Neural progenitor cell (in vitro differentiated cells): Measurements from ENCODE around the gene THRSP. TPM values are rescaled to one million over a fixed set of nuclear protein-coding genes. Genes with fewer than 3 reads are reported as not detected.
"Not testable (repeated sequence)": the region's sequence is repeated elsewhere in the genome, so short reads cannot be mapped to it uniquely, and the experiment has no call there.

Experiments
- DNase-seq: peaks from one replicate; pipeline ENCODE4 v3.0.0-alpha.2; 2016; ENCODE audit warnings: low spot score
- H2AFZ ChIP-seq: fragments of 200-600 bp; sonication (generic); replicated peaks from 2 replicates; pipeline ENCODE4 v1.6.1; 2016; ENCODE audit warnings: antibody characterized with exemption
- H3F3A ChIP-seq: fragments of 200-600 bp; sonication (generic); 2 replicates; pipeline ENCODE4 v1.6.1; 2016; ENCODE audit warnings: antibody characterized with exemption, low read depth
- H3K27ac ChIP-seq: fragments of 200-600 bp; sonication (generic); 2 replicates; pipeline ENCODE4 v1.5.1; 2016; ENCODE audit warnings: mild to moderate bottlenecking
- H3K27me3 ChIP-seq: fragments of 200-600 bp; sonication (generic); 2 replicates; pipeline ENCODE4 v1.6.1; 2016; ENCODE audit warnings: mild to moderate bottlenecking, moderate library complexity
- H3K36me3 ChIP-seq: fragments of 200-600 bp; sonication (generic); 2 replicates; pipeline ENCODE4 v1.5.1; 2016
- H3K4me1 ChIP-seq: fragments of 200-600 bp; sonication (generic); 2 replicates; pipeline ENCODE4 v1.6.1; 2016; ENCODE audit warnings: mixed run types
- H3K4me2 ChIP-seq: fragments of 200-600 bp; sonication (generic); 2 replicates; pipeline ENCODE4 v1.6.1; 2016
- H3K4me3 ChIP-seq: fragments of 200-600 bp; sonication (generic); 2 replicates; pipeline ENCODE4 v1.5.1; 2016
- H3K79me2 ChIP-seq: fragments of 200-600 bp; sonication (generic); 2 replicates; pipeline ENCODE4 v1.6.1; 2016; ENCODE audit warnings: low read depth
- H3K9ac ChIP-seq: fragments of 200-600 bp; sonication (generic); 2 replicates; pipeline ENCODE4 v1.6.1; 2016
- H3K9me3 ChIP-seq: fragments of 200-600 bp; sonication (generic); 2 replicates; pipeline ENCODE4 v1.5.1; 2016; ENCODE audit warnings: low read depth
- H4K20me1 ChIP-seq: fragments of 200-600 bp; sonication (generic); 2 replicates; pipeline ENCODE4 v1.6.1; 2016; ENCODE audit warnings: low read depth
- H3K27ac Mint-ChIP-seq: 3 replicates; pipeline ENCODE4 v1.8.0; 2021; ENCODE audit warnings: mixed read lengths
- H3K27me3 Mint-ChIP-seq: 2 replicates; pipeline ENCODE4 v1.8.0; 2022; ENCODE audit warnings: low read depth, mild to moderate bottlenecking, inconsistent platforms, moderate library complexity, mixed read lengths; ENCODE audit not compliant: insufficient read depth
- H3K36me3 Mint-ChIP-seq: 3 replicates; pipeline ENCODE4 v1.8.0; 2021; ENCODE audit warnings: mixed read lengths
- H3K4me1 Mint-ChIP-seq: 3 replicates; pipeline ENCODE4 v1.8.0; 2021; ENCODE audit warnings: mixed read lengths
- H3K4me3 Mint-ChIP-seq: 3 replicates; pipeline ENCODE4 v1.8.0; 2021; ENCODE audit warnings: mild to moderate bottlenecking, moderate library complexity, mixed read lengths
- H3K9me3 Mint-ChIP-seq: 3 replicates; pipeline ENCODE4 v1.8.0; 2020; ENCODE audit warnings: mixed read lengths
- CTCF ChIP-seq: fragments of 200-600 bp; sonication (generic); IDR thresholded peaks from 2 replicates; pipeline ENCODE4 v1.5.1; 2017; ENCODE audit warnings: antibody characterized with exemption, mild to moderate bottlenecking
- EZH2 ChIP-seq: fragments of 200-600 bp; sonication (generic); IDR thresholded peaks from 2 replicates; pipeline ENCODE4 v1.6.1; 2017; ENCODE audit warnings: antibody characterized with exemption, mild to moderate bottlenecking, moderate library complexity
- EZH2phosphoT487 ChIP-seq: fragments of 200-600 bp; sonication (generic); IDR thresholded peaks from 2 replicates; pipeline ENCODE4 v1.6.1; 2017; ENCODE audit warnings: antibody characterized with exemption
- total RNA-seq: library from RNA; depleted of rRNA; stranded (reverse); fragments of >200 nt; gene quantifications from 2 replicates; pipeline ENCODE4 v1.2.3, GENCODE V29; 2015; ENCODE audit warnings: low replicate concordance

THRSP gene
- total RNA-seq, 1 donor from 2014 or later = not detected

DNA sequence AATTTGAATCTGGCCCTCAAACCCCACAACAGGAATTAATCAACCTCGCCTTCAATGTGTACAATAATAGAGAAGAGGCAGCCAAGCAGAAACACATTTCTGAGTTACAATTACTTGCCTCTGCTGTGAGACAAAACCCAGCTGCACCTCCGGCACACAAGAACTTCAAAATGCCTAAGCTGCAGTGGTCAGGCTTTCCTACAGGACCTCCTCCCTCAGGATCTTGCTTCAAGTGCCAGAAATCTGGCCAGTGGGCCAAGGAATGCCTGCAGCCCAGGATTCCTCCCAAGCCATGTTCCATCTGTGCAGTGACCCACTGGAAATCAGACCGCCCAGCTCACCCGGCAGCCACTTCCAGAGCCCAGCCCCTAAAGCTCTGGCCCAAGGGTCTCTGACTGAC lies 19.4 kb downstream of the THRSP start:
- Mint-ChIP-seq H3K4me3 (no peak overlapping the region), H3K9me3 (no peaks in the 10 kb centered on the region), H3K4me1 (peaks cover 9% of the 10 kb centered on the region), H3K36me3 (no peaks in the 10 kb centered on the region), H3K27ac (no peak overlapping the region), H3K27me3 (no peaks in the 10 kb centered on the region)
- H3K27me3 ChIP-seq = no peaks in the 10 kb centered on the region
- H3K4me3 ChIP-seq = no peak overlapping the region
- H3K9ac ChIP-seq = no peak overlapping the region
- DNase-seq = no peak
- no peak overlapping the region for H3K4me2 ChIP-seq
- no peaks in the 10 kb centered on the region for H3K36me3 ChIP-seq
- no peak overlapping the region for H2AFZ ChIP-seq
- peaks cover 3% of the 10 kb centered on the region for H3K4me1 ChIP-seq
- H3K9me3 ChIP-seq = no peaks in the 10 kb centered on the region
- peaks cover 5% of the 10 kb centered on the region for H4K20me1 ChIP-seq
- TF ChIP-seq EZH2phosphoT487 (no peak), EZH2 (no peak), CTCF (no peak)
- H3K79me2 ChIP-seq = peaks cover 16% of the 10 kb centered on the region
- no peak overlapping the region for H3K27ac ChIP-seq
- H3F3A ChIP-seq = no peaks in the 10 kb centered on the region

- not testable (repeated sequence) for H3K9me3 Mint-ChIP-seq, H3K36me3 ChIP-seq, H4K20me1 ChIP-seq, H3K27ac Mint-ChIP-seq, H3K27ac ChIP-seq, H3F3A ChIP-seq, DNase-seq, H2AFZ ChIP-seq, H3K4me2 ChIP-seq, H3K4me1 Mint-ChIP-seq, H3K79me2 ChIP-seq, H3K4me3 ChIP-seq, H3K9ac ChIP-seq, H3K27me3 ChIP-seq, H3K36me3 Mint-ChIP-seq, H3K4me1 ChIP-seq, H3K4me3 Mint-ChIP-seq, H3K9me3 ChIP-seq, H3K27me3 Mint-ChIP-seq
Measured at GRCh38 chr11:78084506-78084905, 20.8 kb downstream of the THRSP start.

DNA sequence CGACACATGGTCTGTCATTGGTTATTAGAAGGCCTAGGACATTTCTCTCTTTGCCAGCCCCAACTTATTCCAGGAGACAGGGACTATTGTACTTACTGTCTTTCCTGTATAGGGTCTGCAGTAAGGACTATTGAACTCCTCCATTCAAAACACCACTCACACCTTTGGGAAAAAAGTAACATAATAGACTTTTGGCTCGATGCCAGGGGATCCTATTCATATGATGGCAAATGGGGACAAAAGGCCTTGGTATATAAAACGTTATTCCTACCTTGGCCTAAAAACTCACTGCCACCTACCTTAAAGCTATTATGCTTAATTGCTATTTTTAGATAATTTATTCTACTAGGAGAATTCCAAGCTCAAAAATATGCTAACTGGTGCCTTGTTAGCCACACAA lies 22.3 kb downstream of the THRSP start:
- Histone ChIP-seq H3K9me3 (no peaks in the 10 kb centered on the region), H3K79me2 (no peaks in the 10 kb centered on the region), H3K27ac (no peak overlapping the region), H3K27me3 (no peaks in the 10 kb centered on the region), H2AFZ (no peak overlapping the region), H3K36me3 (no peaks in the 10 kb centered on the region), H3K4me1 (peaks cover 3% of the 10 kb centered on the region), H3K9ac (no peak overlapping the region), H3K4me3 (no peak overlapping the region), H4K20me1 (no peaks in the 10 kb centered on the region), H3K4me2 (no peak overlapping the region), H3F3A (no peaks in the 10 kb centered on the region)
- Mint-ChIP-seq H3K27ac (no peak overlapping the region), H3K4me1 (peaks cover 4% of the 10 kb centered on the region), H3K27me3 (no peaks in the 10 kb centered on the region), H3K36me3 (peaks cover 2% of the 10 kb centered on the region), H3K9me3 (no peaks in the 10 kb centered on the region), H3K4me3 (no peak overlapping the region)
- TF ChIP-seq CTCF (no peak), EZH2 (no peak)
- no peak for DNase-seq

GRCh38 chr11:78086521-78087074 lies 22.9 kb downstream of the THRSP start:
- not testable (repeated sequence) for H3K4me2 ChIP-seq, H3K36me3 ChIP-seq, H3K9me3 Mint-ChIP-seq, H3K27ac Mint-ChIP-seq, H3K4me3 ChIP-seq, H3K27me3 ChIP-seq, H3K27ac ChIP-seq, H3K4me3 Mint-ChIP-seq, H3K36me3 Mint-ChIP-seq, H3K4me1 ChIP-seq, H3K79me2 ChIP-seq, H2AFZ ChIP-seq, H3F3A ChIP-seq, H3K4me1 Mint-ChIP-seq, H4K20me1 ChIP-seq, H3K9ac ChIP-seq, H3K9me3 ChIP-seq, H3K27me3 Mint-ChIP-seq
- peak; percentile 6 for DNase-seq
